ENCODE results near the gene SORT1. TPM values are rescaled to one million over a fixed set of nuclear protein-coding genes. Genes with fewer than 3 reads are reported as not detected.
"Not testable (repeated sequence)": the region's sequence is repeated elsewhere in the genome, so short reads cannot be mapped to it uniquely, and the experiment has no call there.

The SORT1 gene
- total RNA-seq, 2 experiments from 2014 or later: 6.5 to 11.0 TPM

- Mint-ChIP-seq H3K27ac (no peak overlapping the region), H3K9me3 (no peaks in the 10 kb centered on the region), H3K36me3 (no peaks in the 10 kb centered on the region), H3K4me1 (no peaks in the 10 kb centered on the region), H3K27me3 (peaks cover 5% of the 10 kb centered on the region), H3K4me3 (no peak overlapping the region)
- ATAC-seq (ENCODE audit: low read depth) (no peak), DNase-seq (no peak)
- POLR2A ChIA-PET: no interaction called here
These were observed 93.3 kb downstream of the SORT1 start for GRCh38 chr1:109304226-109304920.

DNA sequence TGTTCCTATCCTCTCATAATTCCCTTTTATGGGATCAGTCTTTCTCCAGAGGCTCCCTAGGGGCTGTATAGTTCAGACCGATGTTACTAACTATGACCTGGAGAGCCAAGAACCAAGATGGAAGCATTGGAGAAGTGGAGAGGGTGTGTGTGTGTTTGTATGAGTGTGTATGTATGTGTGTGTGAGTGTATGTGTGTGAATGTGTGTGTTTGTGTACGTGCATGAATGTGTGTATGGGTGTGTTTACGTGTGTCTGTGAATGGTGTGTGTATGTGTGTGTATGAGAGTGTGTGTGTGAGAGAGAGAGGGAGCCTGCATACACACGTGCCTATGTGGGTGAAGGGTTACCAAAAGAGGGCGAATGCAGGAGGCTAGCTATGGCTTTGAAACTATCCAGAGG is 95.8 kb downstream of the SORT1 start:
- POLR2A ChIA-PET: no interaction called here
- no peak for ATAC-seq (ENCODE audit: low read depth)
- H3K9me3 Mint-ChIP-seq: no peaks in the 10 kb centered on the region
- no peak overlapping the region for H3K4me3 Mint-ChIP-seq
- DNase-seq: no peak
- H3K27me3 Mint-ChIP-seq: peaks cover 8% of the 10 kb centered on the region
- peaks cover 3% of the 10 kb centered on the region for H3K4me1 Mint-ChIP-seq
- H3K27ac Mint-ChIP-seq: no peak overlapping the region
- no peaks in the 10 kb centered on the region for H3K36me3 Mint-ChIP-seq

DNA sequence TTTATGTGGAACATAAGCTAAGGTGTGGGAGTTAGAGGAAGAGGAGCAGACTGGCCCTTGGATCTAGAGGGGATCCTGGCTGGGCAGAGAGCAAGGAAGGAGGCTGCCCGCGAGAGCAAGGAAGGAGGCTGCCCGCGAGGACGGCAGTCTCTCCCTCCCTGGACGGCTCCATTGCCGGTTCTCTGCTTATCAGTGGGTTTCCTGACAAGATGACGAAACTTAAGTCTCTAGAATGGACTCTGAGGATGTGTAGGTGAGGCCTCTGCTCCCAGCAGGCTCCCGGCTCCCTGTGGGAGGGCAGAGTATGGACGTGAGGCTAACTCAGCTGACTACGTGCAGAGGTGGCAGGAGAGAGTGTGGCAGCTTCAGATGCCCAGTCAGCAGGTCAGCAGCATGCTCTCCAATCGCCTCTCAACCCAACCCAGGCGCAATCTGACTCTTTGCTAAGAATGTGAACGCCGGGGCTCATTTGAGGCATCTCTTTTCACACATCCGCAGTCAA is 97.0 kb downstream of the SORT1 start:
- peaks cover 4% of the 10 kb centered on the region for H3K4me1 Mint-ChIP-seq
- H3K9me3 Mint-ChIP-seq: no peaks in the 10 kb centered on the region
- ATAC-seq (ENCODE audit: low read depth): no peak
- no peak overlapping the region for H3K27ac Mint-ChIP-seq
- no peak for DNase-seq
- H3K27me3 Mint-ChIP-seq: peaks cover 11% of the 10 kb centered on the region
- no peak overlapping the region for H3K4me3 Mint-ChIP-seq
- POLR2A ChIA-PET: no interaction called here
- no peaks in the 10 kb centered on the region for H3K36me3 Mint-ChIP-seq

DNA sequence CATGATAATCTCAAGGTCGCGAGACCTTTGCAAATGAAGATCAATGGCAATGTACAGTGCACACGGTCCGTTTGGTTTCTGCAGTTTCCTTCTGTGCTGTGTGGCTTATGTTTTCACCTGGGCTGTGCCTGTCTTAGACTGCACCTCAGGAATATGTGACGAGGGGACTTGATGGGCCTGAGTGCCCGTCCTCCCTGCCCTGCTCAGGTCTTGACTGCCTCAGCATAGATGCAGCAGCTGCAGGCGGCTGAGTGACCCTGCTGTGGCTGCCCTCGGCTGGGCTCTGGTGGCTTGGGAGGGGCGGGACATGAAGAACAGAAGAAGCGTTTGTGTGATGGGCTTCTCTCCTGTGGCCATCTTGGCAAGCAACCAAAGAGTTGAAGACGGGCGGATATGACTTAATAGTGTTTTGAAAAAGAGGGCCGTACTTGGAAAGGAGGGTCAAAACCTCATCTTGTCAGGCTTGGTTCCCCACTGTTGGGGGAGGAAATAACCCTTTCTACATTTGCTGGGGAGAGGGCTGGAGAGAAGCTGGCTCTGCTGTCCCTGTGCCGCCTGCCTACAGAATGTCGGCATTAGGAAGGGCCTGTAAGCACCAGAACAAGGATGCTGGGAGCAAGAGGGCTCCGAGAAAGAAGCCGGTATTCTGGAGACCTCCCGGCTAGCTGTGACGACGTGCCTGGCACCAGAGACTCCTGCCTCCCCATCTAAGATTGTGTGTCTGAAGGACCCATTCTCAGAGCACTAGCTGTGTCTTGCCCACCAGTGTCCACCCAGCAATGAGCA is 98.0 kb downstream of the SORT1 start:
- Mint-ChIP-seq H3K36me3 (no peaks in the 10 kb centered on the region), H3K27me3 (peaks cover 20% of the 10 kb centered on the region)

GRCh38 chr1:109298666-109299557 is 98.8 kb downstream of the SORT1 start:
- DNase-seq (no peak), ATAC-seq (ENCODE audit: low read depth) (no peak)
- POLR2A ChIA-PET: no interaction called here
- Mint-ChIP-seq H3K27ac (no peak overlapping the region), H3K27me3 (peaks cover 29% of the 10 kb centered on the region), H3K9me3 (no peaks in the 10 kb centered on the region), H3K4me3 (no peak overlapping the region), H3K4me1 (peaks cover 7% of the 10 kb centered on the region), H3K36me3 (no peaks in the 10 kb centered on the region)

More for the DNA sequence above, 98.0 kb downstream of the SORT1 start:
- Mint-ChIP-seq H3K4me3 (no peak overlapping the region), H3K27ac (no peak overlapping the region), H3K4me1 (peaks cover 7% of the 10 kb centered on the region), H3K9me3 (no peaks in the 10 kb centered on the region)
- DNase-seq (no peak), ATAC-seq (ENCODE audit: low read depth) (no peak)
- POLR2A ChIA-PET: no interaction called here

- Mint-ChIP-seq H3K9me3 (no peaks in the 10 kb centered on the region), H3K4me3 (no peak overlapping the region), H3K27ac (no peak overlapping the region), H3K36me3 (no peaks in the 10 kb centered on the region), H3K4me1 (peaks cover 7% of the 10 kb centered on the region), H3K27me3 (peaks cover 39% of the 10 kb centered on the region)
- ATAC-seq (ENCODE audit: low read depth) (no peak), DNase-seq (no peak)
- POLR2A ChIA-PET: no interaction called here
These were observed 100.9 kb downstream of the SORT1 start for GRCh38 chr1:109296782-109297181.

GRCh38 chr1:109295712-109296415 is 101.9 kb downstream of the SORT1 start:
- Mint-ChIP-seq H3K36me3 (no peaks in the 10 kb centered on the region), H3K27ac (no peak overlapping the region)
- POLR2A ChIA-PET: interaction anchor here (1.0 kb wide), 1 partner anchor 13 kb away, joined by 5 read pairs; the partner anchor contains the start of gene PSRC1

DNA sequence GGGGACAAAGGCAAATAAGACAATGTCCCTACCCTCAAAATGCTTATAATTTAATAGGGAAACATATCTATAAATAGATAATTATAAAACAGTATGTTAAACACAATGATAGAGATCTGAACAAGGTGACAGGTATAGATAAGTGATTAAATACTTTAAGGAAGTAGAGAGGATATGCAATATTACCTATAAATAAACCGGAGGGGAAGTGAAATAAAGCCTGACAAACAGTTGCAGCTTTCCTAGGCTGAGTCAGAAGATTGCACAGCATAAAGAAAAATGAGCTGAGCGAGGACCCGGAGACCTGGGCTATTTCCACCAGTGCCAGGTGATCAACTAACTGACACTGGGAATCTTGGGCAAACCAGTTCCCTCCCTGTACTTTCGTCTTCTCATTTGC is 103.2 kb downstream of the SORT1 start:
- H3K27me3 Mint-ChIP-seq: peaks cover 34% of the 10 kb centered on the region
- ATAC-seq (ENCODE audit: low read depth): no peak
- POLR2A ChIA-PET: no interaction called here
- no peaks in the 10 kb centered on the region for H3K36me3 Mint-ChIP-seq
- no peak overlapping the region for H3K27ac Mint-ChIP-seq
- no peak overlapping the region for H3K4me3 Mint-ChIP-seq
- H3K9me3 Mint-ChIP-seq: no peaks in the 10 kb centered on the region
- DNase-seq: no peak
- peaks cover 7% of the 10 kb centered on the region for H3K4me1 Mint-ChIP-seq

More at GRCh38 chr1:109295712-109296415, 101.9 kb downstream of the SORT1 start:
- ATAC-seq (ENCODE audit: low read depth): no peak
- H3K4me1 Mint-ChIP-seq: peaks cover 7% of the 10 kb centered on the region
- no peaks in the 10 kb centered on the region for H3K9me3 Mint-ChIP-seq
- H3K27me3 Mint-ChIP-seq: peaks cover 39% of the 10 kb centered on the region
- no peak overlapping the region for H3K4me3 Mint-ChIP-seq
- no peak for DNase-seq

GRCh38 chr1:109293026-109293425 is 104.7 kb downstream of the SORT1 start:
- POLR2A ChIA-PET: no interaction called here
- no peak overlapping the region for H3K4me3 Mint-ChIP-seq
- no peak overlapping the region for H3K27ac Mint-ChIP-seq
- DNase-seq (no peak), ATAC-seq (ENCODE audit: low read depth) (no peak)
- peaks cover 4% of the 10 kb centered on the region for H3K4me1 Mint-ChIP-seq
- H3K9me3 Mint-ChIP-seq: no peaks in the 10 kb centered on the region
- peaks cover 36% of the 10 kb centered on the region for H3K27me3 Mint-ChIP-seq
- no peaks in the 10 kb centered on the region for H3K36me3 Mint-ChIP-seq

DNA sequence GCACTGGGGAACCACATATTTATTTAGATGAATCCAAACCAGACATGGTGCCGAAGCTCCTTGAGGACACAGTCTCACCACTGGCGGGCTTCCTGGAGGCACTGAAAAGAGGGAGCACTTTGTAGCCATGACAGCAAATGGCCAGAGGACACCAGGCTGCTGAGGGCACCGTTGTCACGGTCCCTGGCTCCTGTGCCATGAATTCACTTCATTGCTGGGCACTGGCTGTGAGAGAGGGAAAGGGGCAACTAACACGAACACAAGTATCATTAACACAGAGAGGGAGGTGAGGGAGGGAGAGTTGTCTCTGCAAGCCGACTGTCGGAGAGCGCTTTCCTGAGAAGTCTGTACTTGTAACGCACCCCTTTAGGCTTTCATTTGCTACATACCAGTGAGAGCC is 105.4 kb downstream of the SORT1 start:
- Mint-ChIP-seq H3K27ac (no peak overlapping the region), H3K9me3 (no peaks in the 10 kb centered on the region), H3K36me3 (no peaks in the 10 kb centered on the region), H3K27me3 (peaks cover 40% of the 10 kb centered on the region), H3K4me1 (peaks cover 4% of the 10 kb centered on the region), H3K4me3 (no peak overlapping the region)
- ATAC-seq (ENCODE audit: low read depth): no peak
- no peak for DNase-seq
- POLR2A ChIA-PET: no interaction called here

- Mint-ChIP-seq H3K27ac (no peak overlapping the region), H3K27me3 (peaks cover 41% of the 10 kb centered on the region), H3K36me3 (no peaks in the 10 kb centered on the region), H3K4me1 (peaks cover 4% of the 10 kb centered on the region), H3K4me3 (no peak overlapping the region), H3K9me3 (no peaks in the 10 kb centered on the region)
- DNase-seq (no peak), ATAC-seq (ENCODE audit: low read depth) (no peak)
- POLR2A ChIA-PET: no interaction called here
These were observed 106.7 kb downstream of the SORT1 start for GRCh38 chr1:109290998-109291397.

DNA sequence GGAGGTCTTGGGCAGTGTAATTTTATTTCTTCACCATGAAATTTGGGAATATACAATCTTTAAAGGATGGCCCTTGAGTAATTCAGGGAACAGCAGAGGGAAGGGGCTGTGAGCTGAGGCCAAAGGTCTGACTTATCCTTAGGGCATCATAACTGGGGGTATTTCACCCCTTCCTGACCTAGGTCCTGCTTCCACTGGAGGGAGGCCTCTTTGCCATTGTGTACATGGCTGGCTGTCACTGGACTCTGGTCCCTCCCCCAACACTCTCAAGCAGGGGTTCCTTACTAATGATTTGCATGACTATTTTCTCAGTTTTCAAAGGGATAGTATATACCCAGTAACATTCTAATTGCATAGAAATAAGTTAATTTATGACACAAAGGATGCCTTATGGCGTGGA is 107.6 kb downstream of the SORT1 start:
- ATAC-seq (ENCODE audit: low read depth): no peak
- no peaks in the 10 kb centered on the region for H3K9me3 Mint-ChIP-seq
- H3K27ac Mint-ChIP-seq: no peak overlapping the region
- POLR2A ChIA-PET: no interaction called here
- H3K27me3 Mint-ChIP-seq: peaks cover 33% of the 10 kb centered on the region
- H3K4me3 Mint-ChIP-seq: no peak overlapping the region
- DNase-seq: no peak
- no peaks in the 10 kb centered on the region for H3K4me1 Mint-ChIP-seq
- no peaks in the 10 kb centered on the region for H3K36me3 Mint-ChIP-seq

- ATAC-seq (ENCODE audit: low read depth); H3K9me3 Mint-ChIP-seq; H3K27me3 Mint-ChIP-seq; H3K4me3 Mint-ChIP-seq; H3K27ac Mint-ChIP-seq; H3K36me3 Mint-ChIP-seq; DNase-seq: not testable (repeated sequence)
- POLR2A ChIA-PET: interaction anchor here (0.7 kb wide), 1 partner anchor 32 kb away, joined by 3 read pairs; no protein-coding TSS in a partner anchor
- peaks cover 14% of the 10 kb centered on the region for H3K4me1 Mint-ChIP-seq
These were observed 111.0 kb downstream of the SORT1 start for GRCh38 chr1:109286762-109287161.

All from activated naive CD8-positive, alpha-beta T cell treated with anti-CD3 and anti-CD28 coated beads, Interleukin-2, amount 10 ng/mL, durations not matched to agents 7 days and 5 days (primary cell).